HK-2 (cell line): ENCODE data around the gene PHACTR3.

ENCODE experiments used
- DNase-seq: peaks from one replicate; pipeline ENCODE4 v3.0.0-alpha.2; 2018; ENCODE audit not compliant: unreplicated experiment

Gene PHACTR3

DNA sequence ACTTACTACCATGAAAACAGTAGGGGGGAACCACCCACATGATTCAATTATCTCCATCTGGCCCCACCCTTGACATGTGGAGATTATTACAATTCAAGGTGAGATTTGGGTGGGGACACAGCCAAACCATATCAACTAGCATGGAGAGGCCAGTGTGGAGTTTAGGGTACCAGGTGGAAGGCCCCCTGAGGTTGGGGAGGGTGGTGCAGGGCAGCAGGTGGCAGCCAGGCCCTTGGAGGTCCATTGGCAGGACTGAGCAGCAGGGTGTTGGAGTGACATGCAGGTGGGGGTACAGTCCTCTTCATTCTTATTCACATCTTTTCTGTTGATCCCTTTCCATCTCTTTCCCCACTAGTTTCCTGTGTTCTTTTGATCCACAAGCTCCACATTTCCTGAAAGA, 42.9 kb downstream of the PHACTR3 start:
- DNase-seq = no peak

DNA sequence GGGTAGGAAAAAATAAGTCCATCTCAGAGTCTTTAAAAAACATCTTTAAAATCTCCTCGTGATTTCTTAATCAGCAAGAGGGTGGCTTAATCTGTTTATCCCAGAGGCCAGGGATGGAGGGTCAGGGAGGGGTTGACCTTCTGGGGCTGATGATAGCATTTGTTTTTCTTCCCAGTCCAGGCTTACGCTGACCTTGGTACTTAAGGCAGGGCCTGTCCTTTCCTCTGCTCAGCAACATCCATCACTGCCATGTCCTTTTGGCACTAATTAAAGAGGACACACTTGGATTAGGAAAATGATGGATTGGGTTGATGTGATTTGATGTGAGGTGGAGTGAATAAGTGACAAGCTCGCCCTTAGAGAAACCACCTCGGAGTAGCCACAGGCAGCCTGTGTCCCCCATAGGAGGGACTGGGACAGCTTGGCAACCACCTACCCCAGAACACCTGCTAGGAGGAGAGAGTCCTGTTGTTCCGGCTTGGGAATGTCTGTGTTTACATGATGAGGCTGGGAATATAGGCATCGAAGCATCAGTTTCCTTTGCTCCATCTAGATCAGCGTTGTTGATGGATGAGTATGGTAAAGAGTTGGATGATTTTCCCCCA, 44.2 kb downstream of the PHACTR3 start:
- DNase-seq = no peak

DNA sequence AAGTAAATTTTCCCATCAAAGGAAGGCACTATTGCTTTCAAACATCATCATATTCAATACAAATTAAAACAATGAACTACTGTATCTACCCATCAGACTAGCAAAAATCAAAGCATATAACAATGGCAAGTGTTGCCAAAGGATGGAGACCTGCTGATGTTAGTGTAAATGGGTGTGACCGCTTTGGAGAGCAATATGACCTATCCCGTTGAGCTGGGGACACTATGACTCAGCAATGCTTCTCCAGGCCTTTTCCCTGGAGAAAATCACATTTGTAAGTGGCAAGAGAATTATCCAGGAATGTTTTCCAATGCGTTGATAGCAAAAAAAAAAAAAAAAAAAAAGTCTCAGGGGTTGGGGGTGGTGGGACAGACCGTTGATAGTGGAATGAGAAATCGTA, 46.1 kb downstream of the PHACTR3 start:
- DNase-seq = no peak

DNA sequence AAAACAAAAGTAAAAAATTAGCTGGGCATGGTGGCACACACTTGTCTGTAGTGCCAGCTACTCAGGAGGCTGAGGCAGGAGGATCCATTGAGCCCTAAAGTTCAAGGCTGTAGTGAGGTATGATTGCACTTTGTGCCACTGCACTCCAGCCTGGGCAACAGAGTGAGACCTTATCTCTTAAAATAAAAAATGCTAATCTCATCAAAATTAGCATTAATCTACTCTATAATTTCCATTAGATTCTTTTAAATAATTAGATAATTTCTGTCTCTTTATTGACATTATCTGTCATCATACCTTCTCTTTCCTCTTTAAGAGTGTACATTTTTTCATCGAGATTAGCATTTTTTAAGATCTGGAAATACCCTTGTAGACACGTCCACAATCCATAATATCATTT, 48.0 kb downstream of the PHACTR3 start:
- no peak for DNase-seq

DNA sequence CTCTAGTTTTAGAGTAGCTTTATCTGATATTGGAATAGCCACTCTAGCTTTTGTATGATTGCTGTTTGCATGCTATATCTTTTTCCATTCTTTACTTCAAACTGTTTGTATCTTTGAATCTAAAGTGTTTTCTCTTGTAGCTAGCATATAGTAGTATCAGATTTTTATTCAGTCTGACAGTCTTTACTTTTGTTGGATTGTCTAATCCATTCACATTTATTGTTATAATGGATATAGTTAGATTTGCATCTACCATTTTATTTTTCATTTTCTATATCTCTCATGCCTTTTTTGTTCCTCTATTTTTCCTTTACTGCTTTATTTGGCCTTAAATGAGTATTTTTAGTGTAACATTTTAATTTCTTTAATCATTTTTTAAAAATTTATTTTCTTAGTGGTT, 52.1 kb downstream of the PHACTR3 start:
- DNase-seq = no peak

DNA sequence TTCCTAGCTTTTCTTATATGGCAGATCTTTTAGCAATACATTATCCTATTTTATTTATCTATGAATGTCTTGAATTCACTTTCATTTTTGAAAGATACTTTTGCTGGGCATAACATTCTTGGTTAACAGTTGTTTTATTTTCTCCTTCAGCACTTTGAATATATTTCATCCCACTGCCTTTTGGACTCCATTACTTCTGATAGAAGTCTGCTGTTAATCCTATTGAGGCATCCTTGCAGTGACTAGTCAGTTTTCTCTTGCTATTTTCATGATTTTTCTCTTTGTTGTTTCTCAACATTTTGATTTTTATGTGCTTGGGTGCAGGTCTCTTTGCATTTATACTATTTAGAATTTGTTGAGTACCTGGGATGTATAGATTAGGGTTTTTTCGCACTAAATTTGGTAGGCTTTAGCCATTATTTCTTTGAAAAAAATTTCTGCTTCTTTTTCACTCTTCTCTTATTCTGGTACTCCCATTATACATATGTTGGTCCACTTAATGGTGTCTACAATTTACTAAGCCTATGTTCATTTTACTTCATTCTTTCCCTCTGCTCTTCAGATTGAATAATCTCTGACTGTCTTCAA, 53.2 kb downstream of the PHACTR3 start:
- no peak for DNase-seq

DNA sequence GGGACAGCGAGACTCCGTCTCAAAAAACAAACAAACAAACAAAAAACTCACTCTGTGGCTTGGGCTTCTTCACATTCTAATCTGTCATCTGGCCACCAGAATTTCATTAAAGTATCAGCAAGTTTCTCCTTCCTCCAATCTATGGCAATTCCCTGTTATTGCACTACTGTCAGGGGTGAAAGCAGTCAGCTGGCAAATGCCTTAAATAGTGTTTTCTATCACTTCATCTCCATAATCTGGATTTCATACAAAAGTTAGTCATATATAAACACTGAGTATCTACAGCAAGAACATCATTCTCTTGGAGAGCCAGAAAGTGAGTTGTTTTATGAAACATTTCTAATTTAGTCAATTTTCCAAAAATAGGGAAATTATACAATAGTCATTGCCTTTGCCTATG, 56.1 kb downstream of the PHACTR3 start:
- DNase-seq = no peak

DNA sequence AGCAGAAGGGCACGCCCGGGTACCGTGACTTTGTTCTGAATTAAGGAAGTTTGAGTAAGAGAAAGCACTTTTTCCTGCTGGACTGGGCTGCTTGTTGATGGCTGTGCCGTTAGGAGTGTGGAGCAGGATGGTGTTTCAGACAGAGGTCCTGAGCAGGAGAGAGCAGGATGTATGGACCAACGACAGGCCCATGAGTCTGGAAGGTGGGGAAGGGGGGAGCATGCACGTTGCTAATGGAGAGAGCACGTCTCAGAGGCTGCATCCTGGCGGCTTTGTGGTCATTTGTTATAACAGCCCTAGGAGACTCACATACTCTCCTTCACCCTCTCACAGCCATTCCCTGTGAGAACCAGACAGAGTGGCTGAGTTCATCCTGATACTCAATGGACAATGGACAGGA, 56.8 kb downstream of the PHACTR3 start:
- no peak for DNase-seq

DNA sequence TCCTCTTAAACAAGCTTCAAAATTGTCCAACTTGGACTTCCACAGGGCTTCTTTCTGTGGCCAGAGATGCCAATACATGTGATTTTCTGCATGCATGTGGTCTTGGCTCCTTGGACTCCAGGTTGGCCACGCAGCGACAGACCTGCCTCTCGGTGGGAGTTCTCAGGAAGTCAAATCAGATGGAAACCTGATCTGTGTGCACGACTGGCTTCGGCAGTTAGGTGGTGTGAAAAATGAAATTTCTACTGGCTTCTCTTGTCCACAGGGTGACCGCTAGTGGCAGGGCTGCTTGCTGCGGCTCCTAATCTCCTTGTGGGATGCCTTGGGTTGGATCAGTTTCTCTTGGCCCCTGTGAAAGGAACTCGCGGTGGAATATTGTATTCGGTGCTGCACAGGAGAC, 57.3 kb downstream of the PHACTR3 start:
- DNase-seq = no peak

DNA sequence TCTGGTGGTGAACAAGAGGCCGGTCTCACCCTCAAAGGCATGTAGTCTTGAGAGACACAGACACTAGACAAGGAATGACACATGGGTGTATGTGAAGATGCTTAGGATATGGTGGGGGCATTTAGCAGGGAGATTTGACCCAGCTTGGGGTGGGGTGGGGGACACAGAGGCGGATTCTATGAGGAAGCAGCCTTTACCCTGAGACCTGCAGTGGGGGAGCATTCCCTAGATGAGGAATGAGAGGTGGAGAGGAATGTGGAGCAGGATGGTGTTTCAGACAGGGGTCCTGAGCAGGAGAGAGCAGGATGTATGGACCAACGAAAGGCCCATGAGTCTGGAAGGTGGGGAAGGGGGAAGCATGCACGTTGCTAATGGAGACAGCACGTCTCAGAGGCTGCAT, 57.8 kb downstream of the PHACTR3 start:
- no peak for DNase-seq

DNA sequence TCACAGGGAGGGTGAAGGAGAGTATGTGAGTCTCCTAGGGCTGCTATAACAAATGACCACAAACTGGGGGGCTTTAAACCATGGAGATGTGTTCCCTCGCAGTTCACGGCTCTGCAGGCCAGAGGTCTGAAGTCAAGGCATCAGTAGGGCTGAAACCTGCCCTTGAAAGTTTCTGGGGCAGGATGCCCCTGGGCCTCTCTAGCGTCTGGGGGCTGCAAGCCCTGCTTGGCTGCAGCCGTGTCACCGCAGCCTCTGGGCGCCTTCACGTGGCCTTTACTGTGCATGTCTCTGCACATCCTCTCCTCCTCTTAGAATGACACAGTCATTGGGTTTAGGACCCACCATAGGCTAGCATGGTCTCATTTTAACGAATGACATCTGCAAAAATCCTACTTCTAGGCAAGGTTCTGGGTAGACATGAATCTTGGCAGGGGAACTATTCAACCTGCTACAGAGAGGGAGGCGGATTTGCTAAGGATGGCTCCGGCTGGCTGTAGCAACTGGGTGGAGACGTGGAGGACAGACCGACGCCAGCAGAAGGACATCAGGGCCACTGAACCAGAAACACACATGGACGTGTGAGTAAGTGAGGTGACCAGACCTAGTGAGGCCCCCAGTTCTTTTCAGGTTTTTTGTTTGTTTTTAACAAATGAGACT, 58.6 kb downstream of the PHACTR3 start:
- DNase-seq = no peak

DNA sequence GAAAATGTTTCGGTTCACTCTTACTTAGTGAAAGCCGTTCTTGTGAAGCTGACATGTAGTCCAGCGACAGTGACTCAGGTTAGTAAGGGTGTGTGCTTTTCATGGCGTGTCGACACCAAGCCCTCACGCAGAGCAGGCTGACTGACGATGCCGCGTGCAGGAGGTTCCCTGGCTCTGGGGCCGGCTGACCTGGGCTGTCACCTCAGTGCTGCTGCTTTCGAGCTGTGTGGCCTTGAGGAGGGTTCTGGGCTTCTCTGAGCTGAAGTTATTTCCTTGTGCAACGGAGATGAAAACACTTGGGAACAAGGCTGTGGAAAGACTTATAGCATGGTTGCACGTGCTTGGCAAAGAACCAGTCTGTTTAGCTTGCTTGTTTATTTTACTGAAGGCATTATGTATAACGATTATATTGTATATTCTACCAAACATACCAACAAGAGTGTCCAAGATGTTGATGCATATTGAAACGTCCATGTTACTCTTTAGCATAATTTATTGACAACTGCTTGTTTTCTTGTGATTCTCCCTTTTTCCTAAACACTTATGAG, 59.2 kb downstream of the PHACTR3 start:
- DNase-seq = no peak

DNA sequence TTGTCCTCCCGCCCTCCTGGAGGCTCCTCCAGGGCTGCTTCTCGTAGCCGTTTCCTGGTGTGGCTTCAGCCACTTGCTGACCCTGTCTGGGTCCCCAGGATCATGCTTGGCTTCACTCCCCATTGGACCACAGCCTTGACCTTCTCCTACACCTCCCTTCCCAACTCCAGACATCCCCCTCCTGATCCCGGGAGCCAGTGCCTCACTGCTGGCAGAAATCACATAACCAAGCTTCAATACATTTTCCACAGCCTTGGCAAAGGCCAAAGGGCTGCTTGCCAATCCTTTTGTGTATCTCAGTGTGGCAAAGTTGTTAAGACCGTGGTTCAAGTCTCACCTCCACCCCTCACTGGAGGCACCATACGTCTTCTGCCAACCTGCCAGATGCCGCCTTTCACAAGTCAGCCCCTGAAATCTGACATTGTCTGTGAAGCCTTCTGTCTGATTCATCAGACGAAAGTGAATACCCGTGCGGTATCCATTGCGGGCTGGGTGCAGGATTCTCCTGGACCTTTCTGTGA, 60.1 kb downstream of the PHACTR3 start:
- DNase-seq = no peak

DNA sequence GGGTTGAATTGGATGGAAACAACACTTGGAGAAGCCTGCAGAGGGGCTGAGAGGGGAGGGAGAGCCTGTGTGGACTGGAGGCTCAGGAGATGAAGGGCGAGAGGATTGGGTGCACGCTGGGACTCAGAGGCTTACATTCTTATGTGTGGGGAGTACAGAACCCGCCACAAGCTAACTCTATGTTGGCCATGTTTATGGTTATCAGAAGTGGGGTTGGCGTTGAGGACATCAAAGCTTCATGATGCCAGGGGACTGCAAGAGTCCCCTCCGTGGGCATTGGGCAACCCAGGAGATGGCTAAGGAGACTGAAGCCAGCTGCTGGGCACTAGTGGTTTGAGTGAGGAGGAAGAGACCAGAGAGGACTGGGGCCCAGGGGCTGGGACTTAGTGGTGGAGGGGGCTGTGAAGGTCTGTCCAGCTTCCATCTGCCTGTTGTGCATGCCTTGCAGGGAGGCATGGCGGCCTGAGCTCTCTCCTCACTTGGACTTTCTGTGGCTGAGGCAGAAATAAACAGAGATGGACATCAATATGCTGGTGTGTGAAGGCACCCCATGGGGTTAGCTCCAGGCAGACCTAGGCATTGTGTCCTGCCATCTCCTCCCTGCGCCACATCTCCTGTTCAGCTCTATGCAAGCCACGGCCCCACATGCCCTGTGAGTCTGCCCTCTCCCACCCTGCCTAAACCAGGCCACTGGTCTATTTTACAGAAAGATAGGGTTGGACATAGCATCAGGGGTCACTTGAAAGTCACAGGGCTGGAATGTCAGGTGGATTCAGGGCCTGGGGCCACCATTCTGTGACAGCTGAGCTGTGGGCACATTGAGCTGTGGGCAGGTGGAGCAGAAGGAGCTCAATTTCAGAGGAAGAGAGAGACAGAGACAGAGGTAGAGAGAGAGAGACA, 61.6 kb downstream of the PHACTR3 start:
- DNase-seq = no peak

DNA sequence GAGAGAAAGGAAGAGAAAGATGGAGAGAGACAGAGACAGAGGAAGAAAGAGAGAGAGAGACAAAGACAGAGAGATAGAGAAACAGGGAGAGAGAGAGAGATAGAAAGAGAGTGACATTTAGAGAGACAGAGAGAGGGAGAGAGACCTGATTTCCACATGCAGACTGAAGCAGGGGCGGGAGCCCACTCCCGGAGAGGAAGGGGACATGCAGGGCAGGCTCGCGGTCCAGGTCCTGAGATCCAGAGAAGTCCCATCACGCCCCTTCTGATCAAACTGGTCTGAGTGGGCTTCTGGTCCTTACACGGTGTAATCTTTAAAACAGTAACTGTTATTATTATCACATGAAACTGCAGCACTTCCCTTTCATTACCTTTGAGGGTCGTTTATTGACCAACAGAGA, 62.2 kb downstream of the PHACTR3 start:
- DNase-seq = no peak

DNA sequence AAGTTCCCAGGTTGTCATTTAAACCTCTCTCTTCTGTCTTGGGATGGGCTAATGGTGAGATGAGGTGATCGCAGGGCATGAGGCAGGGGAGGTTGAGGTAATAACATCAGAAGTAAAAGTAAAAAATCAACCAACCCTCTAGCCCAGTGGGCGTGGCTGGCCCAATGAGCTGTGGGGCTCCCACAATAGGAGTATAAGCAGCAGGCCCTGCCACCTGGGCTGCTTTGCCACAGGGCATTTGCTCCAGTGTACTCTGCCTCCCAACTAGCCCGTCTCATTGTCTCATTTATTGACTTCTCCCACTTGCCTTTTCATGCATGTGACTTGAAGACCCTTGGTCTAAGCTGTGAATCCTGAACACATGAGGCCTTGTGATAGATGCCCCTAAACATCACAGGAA, 62.8 kb downstream of the PHACTR3 start:
- DNase-seq = no peak

DNA sequence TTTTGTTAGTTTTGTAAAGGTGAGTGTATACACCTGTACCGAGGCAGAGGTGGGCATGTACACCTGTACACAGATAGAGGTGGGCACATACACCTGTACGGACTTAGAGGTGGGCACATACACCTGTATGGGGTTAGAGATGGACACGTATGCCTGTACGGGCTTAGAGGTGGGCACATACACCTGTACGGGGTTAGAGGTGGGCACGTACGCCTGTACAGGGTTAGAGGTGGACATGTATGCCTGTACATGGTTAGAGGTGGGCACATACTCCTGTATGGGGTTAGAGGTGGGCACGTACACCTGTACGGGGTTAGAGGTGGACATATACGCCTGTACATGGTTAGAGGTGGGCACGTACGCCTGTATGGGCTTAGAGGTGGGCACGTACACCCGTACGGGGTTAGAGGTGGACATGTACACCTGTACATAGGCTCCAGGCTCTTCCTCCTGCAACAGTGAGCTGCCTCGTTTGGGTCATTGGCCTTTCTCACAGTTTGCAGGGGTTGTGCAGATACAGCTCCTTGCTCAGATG, 63.7 kb downstream of the PHACTR3 start:
- no peak for DNase-seq

DNA sequence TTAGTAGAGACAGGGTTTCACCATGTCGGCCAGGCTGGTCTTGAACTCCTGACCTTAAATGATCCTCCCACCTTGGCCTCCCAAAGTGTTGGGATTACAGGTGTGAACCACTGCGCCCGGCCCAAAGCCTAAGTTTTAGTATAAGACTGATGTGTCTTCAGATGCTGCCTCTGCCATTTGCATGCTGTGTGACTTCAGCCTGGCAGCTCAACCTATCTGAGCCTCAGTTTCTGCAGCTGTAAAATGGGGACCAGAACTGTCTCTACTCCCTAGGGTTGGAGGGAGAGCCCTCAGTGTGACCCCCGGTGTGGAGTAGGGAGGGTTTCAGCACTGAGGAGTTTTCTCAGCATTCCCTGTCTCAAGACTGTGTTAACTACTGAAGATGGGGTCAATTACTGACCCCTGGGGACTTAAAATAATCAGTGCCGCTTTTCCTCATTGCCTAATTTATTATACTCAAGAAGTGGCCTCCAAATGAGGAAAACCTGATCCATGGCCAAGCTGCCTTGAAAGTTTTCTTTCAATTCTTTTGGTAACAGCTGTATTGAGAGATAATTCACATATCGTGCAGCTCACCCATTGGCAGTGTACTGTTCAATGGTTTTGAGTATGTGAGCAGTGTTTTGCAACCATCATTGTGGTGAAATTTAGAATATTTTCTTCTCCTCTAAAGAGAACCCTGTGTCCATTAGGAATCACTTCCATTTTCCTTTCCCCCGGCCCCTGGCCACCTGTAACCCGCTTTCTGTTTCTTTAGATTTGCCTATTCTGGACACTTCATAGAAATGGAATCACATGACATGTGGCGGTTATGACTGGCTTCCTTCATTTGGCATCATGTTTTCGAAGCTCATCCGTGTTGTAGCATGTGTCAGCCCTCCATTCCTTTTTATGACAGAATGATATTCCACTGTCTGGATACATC, 64.8 kb downstream of the PHACTR3 start:
- no peak for DNase-seq

DNA sequence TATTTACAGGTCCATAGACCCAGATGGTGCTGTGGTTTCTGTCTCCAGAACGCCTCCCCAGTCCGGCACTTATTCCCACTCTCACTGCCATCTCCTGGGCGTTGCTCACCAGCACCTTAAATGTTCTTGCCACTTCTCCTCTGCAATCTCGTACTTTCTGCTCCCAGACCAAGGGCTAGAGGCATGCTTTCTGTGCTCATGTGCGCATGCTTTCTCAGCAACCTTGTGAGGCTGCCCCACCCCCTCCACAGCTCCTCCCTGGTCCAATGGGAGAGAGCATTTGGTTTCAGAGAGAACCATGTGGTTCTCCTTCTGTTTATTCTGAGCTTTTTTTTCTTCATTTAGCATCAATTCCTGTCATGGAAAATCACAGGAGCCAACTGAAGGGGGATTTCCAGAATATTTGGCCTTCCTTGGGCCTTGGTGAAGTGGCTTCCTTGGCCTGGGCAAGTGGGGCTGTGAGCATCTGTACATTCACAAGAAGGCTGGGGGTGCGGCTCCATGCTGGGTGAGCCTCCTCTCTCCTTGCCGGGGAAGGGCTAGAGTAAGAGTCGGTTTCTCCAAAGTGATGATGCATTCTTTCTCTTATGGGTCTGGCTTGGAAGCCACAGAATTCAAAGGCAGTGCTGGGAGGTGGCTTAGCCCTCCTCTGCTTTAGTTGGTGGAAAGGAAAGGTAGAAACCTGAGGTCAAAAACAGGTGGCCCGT, 66.6 kb downstream of the PHACTR3 start:
- DNase-seq = no peak
